IPS-20b (cell line): Measurements from ENCODE around the gene CCDC154.
"Not testable (repeated sequence)": the region's sequence is repeated elsewhere in the genome, so short reads cannot be mapped to it uniquely, and the experiment has no call there.

Source experiments
- H3K27ac ChIP-seq: one replicate; pipeline ENCODE4 v1.5.1; 2013; ENCODE audit warnings: low read length
- H3K27me3 ChIP-seq: 2 replicates; pipeline ENCODE4 v1.6.1; 2013; ENCODE audit warnings: mild to moderate bottlenecking, low read length, inconsistent platforms; ENCODE audit not compliant: insufficient read depth
- H3K36me3 ChIP-seq: 2 replicates; pipeline ENCODE4 v1.6.1; 2013; ENCODE audit warnings: low read depth, mild to moderate bottlenecking, inconsistent platforms, low read length, moderate library complexity; ENCODE audit not compliant: insufficient read depth
- H3K4me1 ChIP-seq: 2 replicates; pipeline ENCODE4 v1.6.1; 2013; ENCODE audit warnings: mild to moderate bottlenecking, control low read depth, inconsistent platforms, low read length, moderate library complexity; ENCODE audit not compliant: insufficient read depth
- H3K4me3 ChIP-seq: 2 replicates; pipeline ENCODE4 v1.5.1; 2013; ENCODE audit warnings: mild to moderate bottlenecking, low read length, inconsistent platforms
- H3K9ac ChIP-seq: 2 replicates; pipeline ENCODE4 v1.6.1; 2013; ENCODE audit warnings: low read depth, mild to moderate bottlenecking, inconsistent platforms, low read length, moderate library complexity
- H3K9me3 ChIP-seq: 2 replicates; pipeline ENCODE4 v1.6.1; 2013; ENCODE audit warnings: mild to moderate bottlenecking, low read depth, low read length, inconsistent platforms; ENCODE audit not compliant: insufficient read depth

Gene CCDC154

GRCh38 chr16:1485847-1486496 lies 41.6 kb upstream of the CCDC154 start:
- Histone ChIP-seq H3K9ac (no peak overlapping the region), H3K27ac (no peak overlapping the region), H3K36me3 (no peaks in the 10 kb centered on the region), H3K9me3 (no peaks in the 10 kb centered on the region), H3K27me3 (peaks cover 10% of the 10 kb centered on the region), H3K4me3 (no peak overlapping the region), H3K4me1 (no peaks in the 10 kb centered on the region)

GRCh38 chr16:1481906-1482835 lies 37.8 kb upstream of the CCDC154 start:
- Histone ChIP-seq H3K36me3 (no peaks in the 10 kb centered on the region), H3K27ac (no peak overlapping the region), H3K9ac (no peak overlapping the region), H3K4me1 (no peaks in the 10 kb centered on the region), H3K9me3 (no peaks in the 10 kb centered on the region), H3K27me3 (peaks cover 17% of the 10 kb centered on the region), H3K4me3 (no peak overlapping the region)

GRCh38 chr16:1478937-1479336 lies 34.6 kb upstream of the CCDC154 start:
- not testable (repeated sequence) for H3K36me3 ChIP-seq, H3K9me3 ChIP-seq, H3K4me1 ChIP-seq, H3K27ac ChIP-seq, H3K4me3 ChIP-seq, H3K9ac ChIP-seq
- peaks cover 20% of the 10 kb centered on the region for H3K27me3 ChIP-seq

GRCh38 chr16:1477033-1477432 lies 32.7 kb upstream of the CCDC154 start:
- Histone ChIP-seq H3K27ac (no peak overlapping the region), H3K4me1 (peaks cover 4% of the 10 kb centered on the region; the same call in 1 of the 2 replicates), H3K9ac (no peak overlapping the region), H3K9me3 (no peaks in the 10 kb centered on the region), H3K27me3 (peaks cover 14% of the 10 kb centered on the region), H3K36me3 (no peaks in the 10 kb centered on the region), H3K4me3 (no peak overlapping the region)

- Histone ChIP-seq H3K27ac (peak overlapping the region; percentile 58), H3K4me3 (peak overlapping the region; percentile 81), H3K9me3 (no peaks in the 10 kb centered on the region), H3K36me3 (no peaks in the 10 kb centered on the region), H3K4me1 (peaks cover 4% of the 10 kb centered on the region; the same call in 1 of the 2 replicates), H3K27me3 (peaks cover 14% of the 10 kb centered on the region), H3K9ac (peak overlapping the region; percentile 77; the same call in 1 of the 2 replicates)
These were observed 31.3 kb upstream of the CCDC154 start for GRCh38 chr16:1475552-1476114.

- Histone ChIP-seq H3K4me1 (peaks cover 4% of the 10 kb centered on the region; the same call in 1 of the 2 replicates), H3K4me3 (peak within 1 kb of the TSS; percentile 81), H3K9me3 (no peaks in the 10 kb centered on the region), H3K27ac (peak within 1 kb of the TSS; percentile 58), H3K36me3 (no peaks in the 10 kb centered on the region), H3K27me3 (peaks cover 14% of the 10 kb centered on the region), H3K9ac (peak within 1 kb of the TSS; percentile 77)
These were observed 30.6 kb upstream of the CCDC154 start, which contains the start of gene CLCN7 for GRCh38 chr16:1474796-1475551. Gene CLCN7 (minus strand): TSS chr16:1475028. CDS start chr16:1474974, 54 bp downstream.

GRCh38 chr16:1474082-1474795 lies 29.9 kb upstream of the CCDC154 start:
- peak overlapping the region; percentile 81 for H3K4me3 ChIP-seq
- peaks cover 4% of the 10 kb centered on the region; the same call in 1 of the 2 replicates for H3K4me1 ChIP-seq
- peak overlapping the region; percentile 77 for H3K9ac ChIP-seq
- no peaks in the 10 kb centered on the region for H3K9me3 ChIP-seq
- no peaks in the 10 kb centered on the region for H3K36me3 ChIP-seq
- H3K27me3 ChIP-seq = peaks cover 14% of the 10 kb centered on the region
- no peak overlapping the region for H3K27ac ChIP-seq

GRCh38 chr16:1472974-1473373 lies 28.6 kb upstream of the CCDC154 start:
- H3K9me3 ChIP-seq = no peaks in the 10 kb centered on the region
- H3K27ac ChIP-seq = no peak overlapping the region
- peaks cover 14% of the 10 kb centered on the region; the same call in 1 of the 2 replicates for H3K27me3 ChIP-seq
- no peaks in the 10 kb centered on the region for H3K36me3 ChIP-seq
- H3K4me1 ChIP-seq = peaks cover 4% of the 10 kb centered on the region; the same call in 1 of the 2 replicates
- H3K4me3 ChIP-seq = no peak overlapping the region
- no peak overlapping the region for H3K9ac ChIP-seq

- H3K9me3 ChIP-seq = no peaks in the 10 kb centered on the region
- no peak overlapping the region for H3K9ac ChIP-seq
- no peak overlapping the region for H3K27ac ChIP-seq
- H3K4me1 ChIP-seq = peaks cover 4% of the 10 kb centered on the region; the same call in 1 of the 2 replicates
- no peaks in the 10 kb centered on the region for H3K36me3 ChIP-seq
- H3K4me3 ChIP-seq = no peak overlapping the region
- peaks cover 6% of the 10 kb centered on the region; the same call in 1 of the 2 replicates for H3K27me3 ChIP-seq
These were observed 27.3 kb upstream of the CCDC154 start for GRCh38 chr16:1471569-1472194.

- no peak overlapping the region for H3K9ac ChIP-seq
- H3K27me3 ChIP-seq = peaks cover 4% of the 10 kb centered on the region; the same call in 1 of the 2 replicates
- no peak overlapping the region for H3K4me3 ChIP-seq
- H3K9me3 ChIP-seq = no peaks in the 10 kb centered on the region
- peaks cover 4% of the 10 kb centered on the region; the same call in 1 of the 2 replicates for H3K4me1 ChIP-seq
- no peak overlapping the region for H3K27ac ChIP-seq
- H3K36me3 ChIP-seq = no peaks in the 10 kb centered on the region
These were observed 26.3 kb upstream of the CCDC154 start for GRCh38 chr16:1470481-1471251.
